Colon (tissue), 2 donors: Measurements from ENCODE around the gene SYNGAP1.

Experiments used
- FAIRE-seq: peaks from 2 replicates; lab custom pipeline; 2012; peaks lifted over from hg19 to GRCh38; lab: Jason Lieb, UNC
- donor health status: control.
- donor health status: control.

The SYNGAP1 gene

GRCh38 chr6:33421344-33421643, 1.4 kb downstream of the SYNGAP1 start:
- no peak for FAIRE-seq

DNA sequence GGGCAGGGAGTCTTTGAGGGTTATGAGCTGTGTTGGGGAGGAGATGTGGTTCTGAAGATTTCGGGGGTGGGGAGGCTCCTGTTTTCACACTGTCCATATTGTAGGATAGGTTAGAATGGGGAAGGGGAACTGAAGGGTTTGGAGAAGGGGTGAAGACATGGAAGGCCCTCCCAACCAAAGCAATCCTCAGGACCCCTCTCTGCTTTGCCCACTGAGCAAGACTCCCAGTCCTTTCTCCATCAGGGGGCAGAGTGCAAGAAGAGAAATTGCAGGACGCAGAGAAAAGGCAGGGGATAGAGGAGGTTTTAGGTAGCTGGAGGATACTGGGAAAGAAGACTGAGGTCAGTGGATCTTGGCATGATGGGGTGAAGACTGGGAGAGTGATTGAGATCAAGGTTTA, 3.9 kb downstream of the SYNGAP1 start:
- FAIRE-seq: no peak

GRCh38 chr6:33424855-33425667, 5.2 kb downstream of the SYNGAP1 start:
- no peak for FAIRE-seq

- no peak for FAIRE-seq
Observed at GRCh38 chr6:33425668-33426577, 6.1 kb downstream of the SYNGAP1 start.

- FAIRE-seq: no peak
Observed at GRCh38 chr6:33426590-33427511, 7.0 kb downstream of the SYNGAP1 start.

GRCh38 chr6:33427585-33428223, 7.8 kb downstream of the SYNGAP1 start:
- FAIRE-seq: no peak

- no peak for FAIRE-seq
Observed at GRCh38 chr6:33428224-33428965, 8.5 kb downstream of the SYNGAP1 start.

DNA sequence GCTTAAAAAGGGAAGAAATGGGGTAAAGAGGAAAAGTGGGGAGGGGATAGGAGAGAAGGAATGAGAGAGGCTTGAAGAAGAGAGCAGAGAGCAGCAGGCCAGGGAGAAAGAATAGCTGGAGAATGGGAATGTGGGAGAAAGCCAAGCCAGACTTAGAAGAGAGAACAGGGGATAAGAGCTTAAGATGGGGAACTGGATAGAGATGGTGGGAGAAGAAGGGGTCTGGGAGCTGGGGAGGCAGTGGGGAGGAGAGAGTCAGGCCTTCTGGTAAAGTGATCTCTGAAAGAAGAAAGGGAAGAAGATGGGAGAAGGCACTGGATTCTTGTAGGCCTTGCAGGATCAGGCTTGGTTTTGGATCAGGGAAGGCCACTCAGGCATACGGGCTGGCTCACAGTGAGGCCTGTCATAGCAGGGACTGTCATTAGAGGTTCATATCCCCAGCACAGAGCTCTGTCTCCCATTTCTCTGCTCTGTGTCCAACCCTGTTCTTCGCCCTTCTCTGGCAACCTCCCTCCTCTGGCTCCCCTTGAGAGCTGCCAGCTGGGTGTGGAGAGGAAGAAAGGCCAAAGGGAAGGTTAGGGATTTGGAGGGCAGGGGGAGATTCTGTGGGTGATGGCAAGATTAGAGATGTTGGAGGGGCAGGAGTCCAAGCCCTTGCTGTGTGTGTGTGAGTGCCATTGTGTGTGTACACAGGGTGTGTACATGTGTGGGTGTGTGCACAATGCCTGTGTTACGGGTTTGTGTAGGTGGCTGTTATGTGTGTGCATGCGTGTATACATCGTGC, 9.3 kb downstream of the SYNGAP1 start:
- FAIRE-seq: no peak

- no peak for FAIRE-seq
Observed at GRCh38 chr6:33429750-33430052, 9.8 kb downstream of the SYNGAP1 start.

GRCh38 chr6:33430334-33430733, 10.5 kb downstream of the SYNGAP1 start:
- FAIRE-seq: no peak

- no peak for FAIRE-seq
Observed at GRCh38 chr6:33430991-33431879, 11.4 kb downstream of the SYNGAP1 start.

- FAIRE-seq: no peak
Observed at GRCh38 chr6:33431880-33432541, 12.1 kb downstream of the SYNGAP1 start.

GRCh38 chr6:33432546-33432945, 12.7 kb downstream of the SYNGAP1 start:
- no peak for FAIRE-seq

DNA sequence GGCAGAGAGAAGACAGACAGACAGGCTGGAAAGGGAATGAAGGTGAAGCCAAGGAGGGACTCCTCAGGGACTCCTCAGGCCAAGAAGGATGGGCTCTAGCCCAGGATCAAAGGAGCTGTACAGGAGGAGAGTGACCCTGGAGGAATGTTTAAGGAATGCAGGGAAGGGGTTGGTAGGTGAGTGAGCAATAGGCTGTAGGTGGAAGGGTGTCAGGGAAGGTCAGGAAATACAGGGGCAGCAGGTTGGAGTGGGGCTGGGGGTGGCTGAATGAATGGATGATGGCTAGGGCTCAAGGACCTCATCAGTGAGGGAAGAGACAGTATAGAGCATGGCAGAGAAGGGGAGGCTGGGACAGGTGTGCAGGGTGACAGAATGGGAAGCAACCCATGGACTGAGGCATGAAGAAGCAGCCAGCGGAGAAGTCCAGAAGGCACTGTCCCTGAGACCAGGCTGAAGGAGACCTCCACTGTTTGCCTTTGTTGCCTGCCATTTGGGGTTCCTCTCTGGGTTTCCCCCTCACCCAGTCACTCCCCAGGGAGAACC, 13.2 kb downstream of the SYNGAP1 start:
- no peak for FAIRE-seq

DNA sequence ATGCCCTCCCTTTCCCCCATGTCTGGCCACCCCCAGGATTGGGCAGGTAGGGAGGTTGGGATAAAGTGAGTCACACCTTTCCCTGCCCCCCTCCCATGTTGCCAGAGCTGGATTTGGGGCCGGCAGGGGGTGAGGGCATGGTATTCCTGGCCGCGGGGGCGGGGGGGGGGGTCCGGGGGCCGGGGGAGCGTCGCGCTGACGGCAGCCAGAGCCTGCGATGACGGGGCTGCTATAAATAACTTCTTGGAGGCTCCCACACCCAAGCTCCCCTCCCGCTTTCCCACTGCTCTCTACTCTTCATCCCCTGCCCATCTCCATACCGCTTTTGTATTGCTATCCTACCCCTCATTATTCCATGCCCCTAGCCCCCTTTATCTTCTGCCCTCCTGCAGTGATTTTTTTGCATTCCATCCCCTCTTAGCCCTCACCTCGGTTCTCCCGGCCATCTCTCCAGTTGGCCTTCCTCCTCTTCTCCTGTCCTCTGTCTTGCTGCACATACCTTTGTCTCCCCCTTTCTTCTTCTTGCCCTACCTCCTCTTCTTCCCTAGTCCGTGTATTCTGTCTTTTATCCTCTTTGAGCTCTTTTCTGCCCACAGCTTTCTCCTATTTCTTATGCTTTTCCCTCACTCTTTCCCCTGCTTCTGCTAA, 13.8 kb downstream of the SYNGAP1 start:
- no peak for FAIRE-seq

DNA sequence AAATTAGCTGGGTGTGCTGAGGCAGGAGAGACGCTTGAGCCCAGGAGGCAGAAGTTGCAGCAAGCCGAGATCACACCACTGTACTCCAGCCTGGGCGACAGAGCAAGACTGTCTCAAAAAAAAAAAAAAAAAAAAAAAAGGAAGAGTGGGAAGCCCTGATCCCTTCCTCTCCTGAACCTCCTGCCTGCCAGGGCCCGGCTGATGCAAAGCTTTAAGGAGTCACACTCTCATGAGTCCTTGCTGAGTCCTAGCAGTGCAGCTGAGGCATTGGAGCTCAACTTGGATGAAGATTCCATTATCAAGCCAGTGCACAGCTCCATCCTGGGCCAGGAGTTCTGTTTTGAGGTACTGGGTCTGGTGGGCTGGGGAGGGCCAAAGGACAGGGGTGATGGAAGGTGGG, 15.1 kb downstream of the SYNGAP1 start:
- FAIRE-seq: no peak

GRCh38 chr6:33437666-33438065, 17.8 kb downstream of the SYNGAP1 start:
- FAIRE-seq: no peak

DNA sequence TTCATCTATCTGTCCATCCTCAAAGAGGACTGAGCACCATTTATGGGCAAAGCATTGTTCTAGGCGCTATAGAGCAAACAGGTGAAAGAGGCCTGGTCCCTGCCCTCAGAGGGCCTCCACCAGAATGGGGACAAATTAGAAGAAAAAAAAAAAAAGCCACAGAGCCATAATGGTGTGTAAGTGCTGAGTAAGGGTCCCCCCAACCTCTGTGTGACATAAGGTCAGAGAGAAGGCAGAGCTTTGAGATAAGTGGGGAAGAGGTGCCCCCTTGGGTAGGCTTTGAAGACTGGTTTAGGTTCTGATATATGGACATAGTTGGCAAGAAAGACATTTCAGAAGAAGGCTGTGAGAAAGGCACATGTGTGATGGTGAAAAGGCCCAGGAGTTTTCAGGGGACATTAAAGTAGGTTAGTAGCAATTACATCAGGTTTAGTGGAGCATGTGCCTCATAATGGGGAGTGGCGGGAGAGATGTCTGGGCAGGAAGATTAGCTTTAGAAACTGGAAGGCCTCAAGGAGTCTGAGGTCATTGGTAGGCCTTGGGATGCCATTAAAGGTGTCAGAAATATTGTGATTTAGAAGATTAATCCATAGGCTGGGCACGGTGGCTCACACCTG, 19.2 kb downstream of the SYNGAP1 start:
- no peak for FAIRE-seq
